HG03045 (cell line): ENCODE results near the gene SDHAF2.
A peak's percentile ranks its signal among the peaks of the same experiment; 100 is the strongest.
"Not testable (repeated sequence)": the region's sequence is repeated elsewhere in the genome, so short reads cannot be mapped to it uniquely, and the experiment has no call there.

Experiments
- ATAC-seq: cut with Tn5 transposase; IDR thresholded peaks from one replicate; pipeline ENCODE4 v1.9.1; 2021; ENCODE audit warnings: mild to moderate bottlenecking, moderate library complexity; ENCODE audit not compliant: unreplicated experiment

The SDHAF2 gene

DNA sequence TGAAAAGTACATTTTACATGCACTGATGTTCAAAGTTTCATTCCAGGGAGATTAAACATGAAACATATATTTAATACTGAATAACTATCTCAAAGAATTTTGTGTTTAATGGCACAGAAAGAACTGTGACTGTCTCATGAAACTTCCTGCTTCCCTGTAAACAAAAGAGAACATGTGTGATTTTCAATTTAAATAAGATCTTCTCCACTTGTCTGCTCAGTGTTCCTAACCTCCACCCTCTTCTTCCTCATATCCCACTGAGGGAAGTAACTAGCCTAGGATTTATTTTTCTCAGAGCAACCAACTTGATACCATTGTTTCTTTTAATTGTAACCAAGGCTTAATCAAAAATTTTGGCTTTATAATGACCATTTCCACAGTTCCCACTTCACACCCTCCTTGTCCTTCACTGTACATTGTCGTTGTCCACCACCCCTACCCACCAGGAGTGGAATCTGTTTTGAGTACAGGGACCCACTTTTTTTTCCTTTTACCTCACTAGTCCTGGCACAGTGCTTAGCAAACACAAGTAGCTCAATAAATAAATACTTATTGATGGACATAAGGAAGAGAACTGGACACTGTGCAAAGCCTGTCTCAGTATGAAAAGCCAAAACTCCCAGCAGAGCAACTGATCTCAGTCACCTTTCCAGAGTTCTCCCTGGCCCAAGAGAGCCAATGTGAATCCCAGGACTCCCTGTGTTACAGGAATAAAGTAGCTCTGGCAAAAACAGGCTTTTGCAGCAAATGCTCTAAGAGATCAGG lies 4.4 kb upstream of the SDHAF2 start:
- no peak for ATAC-seq

DNA sequence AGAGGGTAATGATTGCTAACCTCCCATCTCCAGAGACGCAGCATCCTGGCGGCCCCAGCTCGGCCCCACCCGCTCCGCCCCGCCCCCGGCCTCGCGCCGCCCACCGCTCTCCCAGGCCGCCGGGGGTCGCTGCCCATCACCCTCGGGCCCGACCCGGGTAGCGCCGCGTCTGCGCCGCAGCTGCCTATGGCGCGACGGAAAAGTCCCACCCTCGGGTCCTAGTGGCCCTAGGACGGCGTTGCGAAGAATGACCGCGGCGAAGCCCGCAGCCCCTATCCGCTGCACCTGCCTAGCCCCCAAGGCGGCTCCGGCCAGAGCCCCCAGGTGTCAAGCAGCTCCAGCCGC lies 606 bp upstream of the SDHAF2 start:
- peak; percentile 53 for ATAC-seq

DNA sequence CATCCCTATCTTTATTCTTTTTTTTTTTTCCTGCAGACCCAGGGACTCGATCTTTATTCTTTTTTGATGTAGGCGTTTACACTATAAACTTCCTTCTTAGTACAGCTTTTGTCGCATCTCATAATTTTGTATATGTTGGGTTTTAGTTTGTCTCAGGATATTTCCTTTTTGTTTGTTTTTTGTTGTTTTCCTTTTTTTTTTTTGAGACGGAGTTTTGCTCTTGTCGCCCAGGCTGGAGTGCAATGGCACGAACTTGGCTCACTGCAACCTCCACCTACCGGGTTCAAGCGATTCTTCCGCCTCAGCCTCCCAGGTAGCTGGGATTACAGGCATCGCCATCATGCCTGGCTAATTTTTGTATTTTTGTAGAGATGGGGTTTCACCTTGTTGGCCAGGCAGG lies 915 bp downstream of the SDHAF2 start:
- ATAC-seq = not testable (repeated sequence)

DNA sequence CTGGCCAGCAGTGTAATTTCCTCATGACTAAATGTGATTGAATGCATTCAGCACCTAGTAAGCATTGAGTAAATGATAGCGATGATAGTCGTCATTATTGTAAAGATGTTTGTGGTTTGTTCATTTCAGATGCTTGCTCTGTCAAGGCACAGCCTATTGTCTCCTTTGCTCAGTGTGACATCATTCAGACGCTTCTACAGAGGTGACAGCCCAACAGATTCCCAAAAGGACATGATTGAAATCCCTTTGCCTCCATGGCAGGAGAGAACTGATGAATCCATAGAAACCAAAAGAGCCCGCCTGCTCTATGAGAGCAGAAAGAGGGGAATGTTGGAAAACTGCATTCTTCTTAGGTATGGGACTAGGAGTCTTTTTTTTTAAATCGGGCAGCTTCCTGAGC lies 7.6 kb downstream of the SDHAF2 start:
- no peak for ATAC-seq

DNA sequence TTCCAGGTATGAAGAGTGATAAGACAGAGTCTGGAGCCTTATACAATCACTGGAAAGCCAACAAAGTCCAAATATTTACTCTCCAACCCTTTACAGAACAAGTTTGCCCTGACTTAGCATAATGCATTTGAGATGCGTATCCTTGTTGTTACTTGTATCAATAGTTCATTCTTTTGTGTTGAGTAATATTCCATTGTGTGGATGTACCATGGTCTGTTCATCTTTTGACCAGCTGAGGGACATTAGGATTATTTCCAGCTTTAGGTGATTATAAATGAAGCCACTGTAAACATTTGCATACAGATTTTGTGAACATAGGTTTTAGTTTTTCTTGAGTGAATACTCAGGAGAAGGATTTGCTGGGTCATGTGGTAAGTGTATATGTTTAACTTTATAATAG lies 9.7 kb downstream of the SDHAF2 start:
- no peak for ATAC-seq

DNA sequence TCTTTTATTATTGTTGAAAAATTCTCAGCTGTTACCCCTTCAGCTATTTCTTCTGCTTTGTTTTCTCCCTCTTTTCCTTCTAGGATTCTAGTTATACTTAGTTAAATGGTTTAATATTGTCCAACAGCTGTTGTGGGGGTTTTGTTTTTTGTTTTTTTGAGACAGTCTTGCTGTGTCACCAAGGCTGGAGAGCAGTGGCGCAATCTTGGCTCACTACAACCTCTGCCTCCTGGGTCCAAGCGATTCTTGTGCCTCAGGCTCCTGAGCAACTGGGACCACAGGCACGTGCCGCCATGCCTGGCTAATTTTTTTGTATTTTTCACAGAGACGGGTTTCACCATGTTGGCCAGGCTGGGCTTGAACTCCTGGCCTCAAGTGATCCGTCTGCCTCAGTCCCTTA lies 12.7 kb downstream of the SDHAF2 start:
- no peak for ATAC-seq

- no peak for ATAC-seq
These were observed 15.6 kb downstream of the SDHAF2 start for GRCh38 chr11:61445516-61445915.

- ATAC-seq = peak; percentile 45
These were observed 16.3 kb downstream of the SDHAF2 start for GRCh38 chr11:61446211-61446651.

DNA sequence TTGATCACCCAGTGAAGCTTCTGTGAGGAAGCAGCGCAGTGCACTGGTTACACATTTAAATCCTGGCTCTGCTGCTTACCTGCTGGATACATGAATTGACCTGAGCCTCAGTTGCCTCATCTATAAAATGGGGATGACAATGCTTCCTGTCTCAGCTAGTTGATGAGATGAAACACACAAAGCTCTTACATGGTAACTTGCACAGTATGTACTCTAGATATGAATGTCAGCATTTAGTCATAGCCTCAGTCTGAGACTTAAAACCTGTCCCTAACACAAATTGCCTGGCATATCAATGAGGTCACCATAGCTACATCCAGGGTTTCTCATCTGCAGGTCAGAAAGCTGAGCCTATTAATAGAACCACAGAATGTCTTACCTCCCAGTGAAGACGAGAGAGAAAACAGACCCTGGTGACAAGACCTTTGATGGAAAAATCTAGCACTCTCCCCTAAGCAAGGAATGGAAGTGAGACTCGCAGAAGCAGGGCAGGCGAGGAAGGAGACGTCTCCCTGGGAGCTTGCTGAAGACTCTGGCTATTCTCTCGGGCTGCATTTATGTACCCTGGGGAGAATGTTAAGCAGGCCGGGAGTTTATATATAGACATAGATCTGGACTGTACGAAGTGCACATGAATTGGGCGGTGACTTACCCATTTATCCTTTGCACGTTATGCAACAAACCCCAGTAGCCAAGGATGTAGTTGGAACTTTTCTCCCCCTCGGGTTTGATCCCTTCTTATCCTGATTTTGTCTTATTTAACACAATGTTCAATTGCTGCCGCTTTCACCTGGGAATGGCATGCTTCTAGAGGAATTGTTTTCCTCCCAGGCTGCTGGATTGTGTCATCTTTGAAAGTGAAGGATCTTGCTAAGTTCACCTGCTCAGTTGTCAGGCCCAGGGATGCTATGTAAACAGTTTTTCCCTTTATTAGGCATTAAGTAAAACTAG lies 18.0 kb downstream of the SDHAF2 start:
- ATAC-seq = no peak

GRCh38 chr11:61448552-61448927 lies 18.6 kb downstream of the SDHAF2 start:
- no peak for ATAC-seq

- ATAC-seq = no peak
These were observed 22.9 kb downstream of the SDHAF2 start for GRCh38 chr11:61452825-61453224.

DNA sequence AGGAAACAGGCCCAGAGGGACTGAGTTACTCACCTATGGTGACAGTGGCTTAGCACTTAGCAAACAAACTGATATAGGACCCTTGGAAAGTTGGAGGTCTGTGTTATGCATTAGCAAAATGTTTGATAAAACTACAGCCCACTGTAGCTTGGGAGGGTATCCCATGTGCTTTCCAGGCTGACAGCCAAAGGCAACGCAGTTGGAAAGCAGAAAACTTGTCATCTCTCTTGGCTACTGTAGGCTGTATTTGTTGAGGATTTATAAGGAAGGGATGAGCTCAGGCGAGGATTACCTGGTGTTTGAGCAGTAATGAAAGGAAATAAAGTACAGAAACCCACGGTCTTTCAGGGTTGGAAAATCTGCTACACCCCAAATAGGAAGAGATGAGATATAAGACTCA lies 23.8 kb downstream of the SDHAF2 start:
- ATAC-seq = no peak

DNA sequence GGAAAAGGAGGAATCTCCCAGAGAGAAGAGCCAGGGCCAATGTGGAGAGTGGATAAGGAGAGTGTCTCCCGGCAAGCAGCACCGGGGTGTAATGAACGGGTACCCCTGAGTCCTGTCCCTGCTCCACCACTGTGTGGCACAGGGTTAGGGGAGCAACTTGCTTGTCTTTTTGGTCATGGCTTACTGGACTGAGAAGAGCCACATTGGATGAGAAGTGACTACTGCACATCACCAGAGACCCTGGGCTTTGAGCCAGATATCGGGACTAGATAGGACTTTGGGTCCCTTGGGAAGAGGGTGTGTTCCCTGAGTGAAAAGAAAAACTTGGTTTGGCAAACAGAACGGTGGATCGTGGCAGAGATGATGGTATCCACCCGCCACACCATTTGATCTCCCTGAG lies 24.6 kb downstream of the SDHAF2 start:
- ATAC-seq = no peak

GRCh38 chr11:61460474-61460881 lies 30.6 kb downstream of the SDHAF2 start:
- no peak for ATAC-seq

DNA sequence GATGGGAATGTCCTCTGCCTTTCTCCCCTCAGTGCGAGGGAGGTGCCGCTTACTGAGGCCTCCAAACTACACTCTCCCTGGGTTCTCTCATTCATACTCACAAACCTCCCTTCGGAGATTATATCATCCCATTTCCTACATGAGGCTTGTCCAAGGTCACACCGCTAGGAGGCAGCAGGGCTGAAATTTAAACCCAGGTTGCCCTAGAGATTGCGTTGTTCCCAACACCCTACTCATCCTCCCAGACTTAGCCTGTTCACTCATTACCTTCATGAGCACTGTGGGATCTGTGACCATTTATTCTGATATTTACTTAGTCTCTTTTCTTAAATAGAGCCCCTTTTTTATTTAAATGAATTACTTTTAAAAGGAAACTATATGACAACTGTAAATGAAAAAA lies 31.1 kb downstream of the SDHAF2 start:
- no peak for ATAC-seq

- ATAC-seq = not testable (repeated sequence)
These were observed 37.7 kb downstream of the SDHAF2 start for GRCh38 chr11:61467602-61468001.

GRCh38 chr11:61468002-61468401 lies 38.1 kb downstream of the SDHAF2 start:
- no peak for ATAC-seq

GRCh38 chr11:61472282-61472681 lies 42.4 kb downstream of the SDHAF2 start:
- ATAC-seq = no peak

DNA sequence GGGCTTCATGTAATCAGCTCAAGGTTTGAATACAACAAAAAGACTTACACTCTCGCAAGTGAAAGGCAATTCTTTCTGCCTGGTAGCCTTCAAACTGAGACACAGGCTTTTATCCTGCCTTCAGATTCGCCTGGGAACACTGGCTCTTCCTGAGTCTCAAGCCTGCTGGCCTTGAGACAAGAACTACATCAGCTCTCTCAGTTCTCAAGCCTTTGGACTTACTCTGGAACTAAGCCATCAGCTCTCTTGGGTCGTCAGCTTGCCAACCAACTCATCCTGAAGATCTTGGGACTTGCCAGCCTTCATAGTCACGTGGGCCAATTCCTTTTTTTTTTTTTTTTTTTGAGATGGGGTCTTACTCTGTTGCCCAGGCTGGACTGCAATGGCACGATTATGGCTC lies 42.9 kb downstream of the SDHAF2 start:
- no peak for ATAC-seq

GRCh38 chr11:61473370-61474012 lies 43.6 kb downstream of the SDHAF2 start:
- no peak for ATAC-seq

DNA sequence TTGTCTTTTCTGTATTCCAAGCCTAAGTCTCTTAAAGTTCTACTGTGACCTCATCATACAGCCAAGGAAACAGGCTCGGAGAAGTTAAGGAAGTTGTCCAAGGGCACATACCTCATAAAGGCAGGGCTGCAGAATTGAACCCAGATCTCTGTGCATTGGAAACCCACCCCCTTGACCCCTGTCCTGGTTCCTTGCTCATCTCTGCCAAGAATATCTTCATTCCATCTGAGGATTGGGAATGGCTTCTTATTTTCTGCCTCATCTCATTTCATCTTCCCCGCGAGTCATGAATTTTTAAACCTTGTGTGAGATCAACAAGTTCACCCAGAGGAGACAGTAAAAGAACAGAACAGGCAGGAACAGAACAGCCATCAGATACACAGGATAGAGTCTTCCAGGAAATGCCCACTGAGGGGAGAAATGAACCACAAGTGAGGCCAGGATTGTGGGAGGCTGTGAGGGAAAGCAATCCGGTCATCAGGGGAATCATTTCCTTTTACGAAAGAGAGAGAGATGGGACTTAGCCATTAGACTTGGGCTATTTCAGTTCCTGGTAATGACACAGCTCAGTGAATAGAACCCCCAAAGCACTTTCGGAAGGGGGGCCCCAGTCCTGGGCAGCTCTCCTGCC lies 44.2 kb downstream of the SDHAF2 start:
- no peak for ATAC-seq
